PC-3 (cell line): ENCODE measurements around the gene GOLT1A. TPM values are rescaled to one million over a fixed set of nuclear protein-coding genes. Genes with fewer than 3 reads are reported as not detected.

Experiments
- ATAC-seq: fragments of 200-7000 bp; cut with Tn5 transposase; 2 replicates; pipeline ENCODE4 v1.9.1; 2020; ENCODE audit warnings: mild to moderate bottlenecking, moderate library complexity
- BruUV-seq: library from RNA; stranded (reverse); fragments of 400-500 nt; replicated peaks from 2 replicates; lab custom pipeline; 2021; lab: Mats Ljungman, UMichigan
- CTCF ChIA-PET: fragments of 300-600 bp; sonication (Branson Sonifier 250); formaldehyde crosslinking; loops from one replicate; lab custom pipeline; 2022; ENCODE audit warnings: antibody characterized with exemption; lab: Charles Lee
- POLR2A ChIA-PET: fragments of 300-600 bp; sonication (Branson Sonifier 250); formaldehyde crosslinking; loops from one replicate; lab custom pipeline; 2022; ENCODE audit warnings: antibody characterized with exemption; ENCODE audit not compliant: unreplicated experiment; lab: Charles Lee
- DNase-seq: peaks from one replicate; pipeline ENCODE4 v3.0.0-alpha.2; 2015
- H2AFZ ChIP-seq: fragments of 300-600 bp; sonication (generic); 2 replicates; pipeline ENCODE4 v1.6.0; 2016; ENCODE audit warnings: antibody characterized with exemption, low read length
- H3F3A ChIP-seq: fragments of 300-600 bp; sonication (generic); one replicate; pipeline ENCODE4 v1.6.0; 2017; ENCODE audit warnings: antibody characterized with exemption, low read length, control low read depth, mild to moderate bottlenecking; ENCODE audit not compliant: unreplicated experiment
- H3K27ac ChIP-seq: fragments of 300-600 bp; sonication (generic); 2 replicates; pipeline ENCODE4 v1.5.1; 2016; ENCODE audit warnings: mild to moderate bottlenecking, low read length
- H3K27me3 ChIP-seq: fragments of 300-600 bp; sonication (generic); 2 replicates; pipeline ENCODE4 v1.6.1; 2016; ENCODE audit warnings: low read length, mixed read lengths
- H3K36me3 ChIP-seq: fragments of 300-600 bp; sonication (generic); 2 replicates; pipeline ENCODE4 v1.6.1; 2016; ENCODE audit warnings: low read depth, mixed run types, low read length, mixed read lengths
- H3K4me1 ChIP-seq: fragments of 300-600 bp; sonication (generic); 2 replicates; pipeline ENCODE4 v1.5.1; 2016; ENCODE audit warnings: low read length; ENCODE audit not compliant: insufficient read depth
- H3K4me2 ChIP-seq: fragments of 300-600 bp; sonication (generic); 2 replicates; pipeline ENCODE4 v1.6.0; 2016; ENCODE audit warnings: low read length
- H3K4me3 ChIP-seq: fragments of 300-600 bp; sonication (generic); 2 replicates; pipeline ENCODE4 v1.5.1; 2016; ENCODE audit warnings: mild to moderate bottlenecking, low read length, mixed read lengths
- H3K79me2 ChIP-seq: fragments of 300-600 bp; sonication (generic); 2 replicates; pipeline ENCODE4 v1.6.1; 2017; ENCODE audit warnings: low read length, mixed read lengths
- H3K9ac ChIP-seq: fragments of 300-600 bp; sonication (generic); 2 replicates; pipeline ENCODE4 v1.6.0; 2016; ENCODE audit warnings: mild to moderate bottlenecking, low read length
- H3K9me2 ChIP-seq: fragments of 300-600 bp; sonication (generic); replicated peaks from 2 replicates; pipeline ENCODE4 v1.6.1; 2016; ENCODE audit warnings: mixed run types, low read length, mixed read lengths
- H3K9me3 ChIP-seq: fragments of 300-600 bp; sonication (generic); 2 replicates; pipeline ENCODE4 v1.6.1; 2016; ENCODE audit warnings: low read length, mixed read lengths
- H4K20me1 ChIP-seq: fragments of 300-600 bp; sonication (generic); 2 replicates; pipeline ENCODE4 v1.6.1; 2016; ENCODE audit warnings: low read length, mixed read lengths
- CTCF ChIP-seq: fragments of 300-600 bp; sonication (generic); conservative IDR thresholded peaks from 2 replicates; pipeline ENCODE4 v1.5.1; 2017; ENCODE audit warnings: antibody characterized with exemption, low read depth, mild to moderate bottlenecking, low read length
- EZH2 ChIP-seq: fragments of 300-600 bp; sonication (generic); IDR thresholded peaks from one replicate; pipeline ENCODE4 v1.6.1; 2017; ENCODE audit warnings: antibody characterized with exemption, mild to moderate bottlenecking, low read length; ENCODE audit not compliant: unreplicated experiment
- EZH2phosphoT487 ChIP-seq: fragments of 300-600 bp; sonication (generic); IDR thresholded peaks from 2 replicates; pipeline ENCODE4 v1.6.1; 2018; ENCODE audit warnings: mild to moderate bottlenecking, antibody characterized with exemption, low read length, borderline replicate concordance
- intact Hi-C: fragments of 100-400 bp; cut with micrococcal nuclease; formaldehyde crosslinking; loops from 2 replicates; pipeline ENCODE4 v1.9.0; 2023
- total RNA-seq: library from RNA; depleted of rRNA; stranded (reverse); fragments of >200 nt; gene quantifications from 2 replicates; pipeline ENCODE4 v1.2.3, GENCODE V29; 2014

Gene GOLT1A
- total RNA-seq, 1 experiment from 2014 or later, result 13.3 TPM

DNA sequence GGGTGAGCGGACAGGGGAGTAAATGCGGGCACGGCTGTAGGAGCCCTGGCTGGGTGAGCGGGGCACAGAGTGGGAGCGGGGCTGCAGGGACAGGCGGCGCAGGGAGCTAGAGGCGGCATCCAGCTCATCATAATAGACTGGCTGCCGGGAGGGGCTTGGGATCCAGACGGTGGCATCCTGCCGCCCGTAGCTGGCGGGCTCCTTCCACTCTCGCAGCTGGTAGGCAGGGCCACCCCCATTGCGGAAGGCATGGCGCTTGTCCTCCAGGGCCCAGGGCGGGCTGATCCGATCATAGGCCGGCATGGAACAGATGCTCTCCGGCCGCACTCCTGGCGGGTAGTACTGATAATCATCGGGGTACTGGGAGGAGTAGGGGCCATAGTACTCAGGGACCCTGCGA lies 43.7 kb upstream of the GOLT1A start:
- no peak for DNase-seq
- Histone ChIP-seq H4K20me1 (no peaks in the 10 kb centered on the region), H3K27me3 (no peaks in the 10 kb centered on the region), H3K9ac (no peak overlapping the region), H2AFZ (no peak overlapping the region), H3K79me2 (no peaks in the 10 kb centered on the region), H3K4me1 (no peaks in the 10 kb centered on the region), H3K27ac (no peak overlapping the region), H3F3A (no peaks in the 10 kb centered on the region), H3K9me2 (no peaks in the 10 kb centered on the region), H3K36me3 (peaks cover 26% of the 10 kb centered on the region), H3K4me2 (no peak overlapping the region), H3K9me3 (no peaks in the 10 kb centered on the region), H3K4me3 (no peak overlapping the region)
- ChIA-PET POLR2A (no interaction called here), CTCF (no interaction called here)
- TF ChIP-seq EZH2phosphoT487, result no peak
- TF ChIP-seq CTCF, result no peak
- TF ChIP-seq EZH2, result no peak
- BruUV-seq, result no TSS peak
- no peak for ATAC-seq
- intact Hi-C loops, result loop anchor here (5.0 kb wide), 1 partner anchor 245 kb away; no protein-coding TSS in a partner anchor

DNA sequence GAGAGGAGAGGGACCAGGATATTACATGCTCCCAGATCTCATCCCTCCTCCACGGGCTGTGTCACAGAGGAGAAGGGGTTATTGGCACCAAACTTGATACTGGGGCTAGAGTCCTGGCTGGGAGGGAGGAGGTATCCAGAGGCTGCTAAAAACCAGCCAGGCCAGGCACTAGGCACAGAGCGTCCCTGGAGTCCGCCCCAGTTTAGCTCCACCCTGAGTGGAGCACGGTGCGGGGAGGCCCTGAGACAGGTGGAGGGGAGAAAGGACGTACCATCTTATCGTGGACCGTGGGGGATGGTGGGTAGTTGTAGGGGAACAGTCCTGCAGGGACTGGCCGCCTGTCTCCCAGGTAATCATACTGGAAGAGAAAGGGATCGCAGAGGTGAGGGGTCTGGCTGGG lies 42.7 kb upstream of the GOLT1A start:
- CTCF ChIA-PET, result no interaction called here
- H3K4me2 ChIP-seq, result no peak overlapping the region
- no peak overlapping the region for H3K9ac ChIP-seq
- no TSS peak for BruUV-seq
- no peaks in the 10 kb centered on the region for H3K27me3 ChIP-seq
- H3K36me3 ChIP-seq, result peaks cover 16% of the 10 kb centered on the region
- H4K20me1 ChIP-seq, result no peaks in the 10 kb centered on the region
- H3K27ac ChIP-seq, result no peak overlapping the region
- POLR2A ChIA-PET, result no interaction called here
- ATAC-seq (no peak), DNase-seq (no peak)
- no peaks in the 10 kb centered on the region for H3K4me1 ChIP-seq
- H3K9me2 ChIP-seq, result no peaks in the 10 kb centered on the region
- no peak overlapping the region for H3K4me3 ChIP-seq
- no peak overlapping the region for H2AFZ ChIP-seq
- intact Hi-C loops, result loop anchor here (5.0 kb wide), 1 partner anchor 246 kb away; no protein-coding TSS in a partner anchor
- H3K9me3 ChIP-seq, result no peaks in the 10 kb centered on the region
- H3K79me2 ChIP-seq, result no peaks in the 10 kb centered on the region
- no peaks in the 10 kb centered on the region for H3F3A ChIP-seq
- TF ChIP-seq EZH2phosphoT487, result no peak

- Histone ChIP-seq H3K9me3 (no peaks in the 10 kb centered on the region), H3K27me3 (no peaks in the 10 kb centered on the region), H3K9me2 (no peaks in the 10 kb centered on the region), H3K9ac (no peak overlapping the region), H3K79me2 (no peaks in the 10 kb centered on the region), H4K20me1 (no peaks in the 10 kb centered on the region), H2AFZ (no peak overlapping the region), H3K36me3 (peaks cover 12% of the 10 kb centered on the region), H3F3A (no peaks in the 10 kb centered on the region), H3K4me2 (no peak overlapping the region), H3K4me1 (no peaks in the 10 kb centered on the region), H3K27ac (no peak overlapping the region), H3K4me3 (no peak overlapping the region)
- no peak for TF ChIP-seq CTCF
- no peak for TF ChIP-seq EZH2phosphoT487
- TF ChIP-seq EZH2, result no peak
- intact Hi-C loops, result loop anchor here (5.0 kb wide), 1 partner anchor 246 kb away; no protein-coding TSS in a partner anchor
- ChIA-PET CTCF (no interaction called here), POLR2A (no interaction called here)
- no peak for ATAC-seq
- DNase-seq, result no peak
- no TSS peak for BruUV-seq
Observed at GRCh38 chr1:204255966-204256365, 42.2 kb upstream of the GOLT1A start.
